H1 (cell line): ENCODE data around the gene PAX7.
A peak's percentile ranks its signal among the peaks of the same experiment; 100 is the strongest.

Source experiments
- CHD1 ChIP-seq: IDR thresholded peaks from 2 replicates; pipeline ENCODE4 v1.6.1; 2012; ENCODE audit warnings: low read depth, low read length, improper control_type of control experiment
- CHD2 ChIP-seq: IDR thresholded peaks from 2 replicates; pipeline ENCODE4 v1.6.1; 2012; ENCODE audit warnings: low read length, improper control_type of control experiment
- CREB1 ChIP-seq: IDR thresholded peaks from 2 replicates; pipeline ENCODE4 v1.6.1; 2012; ENCODE audit warnings: inconsistent platforms
- CTCF ChIP-seq, 3 experiments: IDR thresholded peaks; 1 replicate in 2 of 3; 2 replicates in 1 of 3; pipeline versions ENCODE4 v1.5.1 to v1.6.1; 2011; ENCODE audit warnings: low read length in 3 of 3, mild to moderate bottlenecking in 3 of 3, inconsistent platforms in 2 of 3, low read depth in 1 of 3, moderate library complexity in 1 of 3; ENCODE audit not compliant: insufficient read depth in 1 of 3; ENCODE audit errors: control extremely low read depth in 1 of 3
- EZH2 ChIP-seq: fragments of 200-600 bp; sonication (generic); IDR thresholded peaks from 2 replicates; pipeline ENCODE4 v1.7.1; 2012; ENCODE audit warnings: low read depth, mild to moderate bottlenecking, moderate library complexity, low read length, inconsistent platforms; ENCODE audit not compliant: severe bottlenecking
- MAFK ChIP-seq: IDR thresholded peaks from 2 replicates; pipeline ENCODE4 v1.6.1; 2012; ENCODE audit warnings: low read depth, mild to moderate bottlenecking, improper control_type of control experiment, low read length
- POLR2A ChIP-seq, 2 experiments: IDR thresholded peaks; 1 replicate in 1 of 2; 2 replicates in 1 of 2; pipeline ENCODE4 v1.6.1; 2011; ENCODE audit warnings: low read depth in 2 of 2, low read length in 2 of 2, mild to moderate bottlenecking in 2 of 2; ENCODE audit errors: control extremely low read depth in 1 of 2
- POLR2AphosphoS5 ChIP-seq: IDR thresholded peaks from 2 replicates; pipeline ENCODE4 v1.6.1; 2011; ENCODE audit warnings: low read depth, low read length
- RFX5 ChIP-seq: IDR thresholded peaks from 2 replicates; pipeline ENCODE4 v1.6.1; 2011; ENCODE audit warnings: low read depth, low read length, improper control_type of control experiment, borderline replicate concordance
- SRF ChIP-seq: IDR thresholded peaks from 2 replicates; pipeline ENCODE4 v1.6.1; 2011; ENCODE audit warnings: mild to moderate bottlenecking, low read depth, low read length, moderate library complexity
- TAF1 ChIP-seq: IDR thresholded peaks from 2 replicates; pipeline ENCODE4 v1.6.1; 2011; ENCODE audit warnings: mild to moderate bottlenecking, low read depth, low read length
- USF2 ChIP-seq: IDR thresholded peaks from 2 replicates; pipeline ENCODE4 v1.6.1; 2011; ENCODE audit warnings: low read length, improper control_type of control experiment

GRCh38 chr1:18727956-18728355, 97.3 kb downstream of the PAX7 start:
- no peak for TF ChIP-seq CREB1
- no peak for TF ChIP-seq MAFK
- TF ChIP-seq CHD2, result no peak
- no peak for TF ChIP-seq SRF
- peak in 1 of 3 experiments; percentile 36; a peak in 1 of 4 replicates for TF ChIP-seq CTCF (IDR thresholded peaks at IDR 0.05; ENCODE audit: control extremely low read depth in 1 of 3, insufficient read depth in 1 of 3, low read depth in 1 of 3, low read length in 3 of 3)
- TF ChIP-seq POLR2A (IDR thresholded peaks at IDR 0.05; ENCODE audit: control extremely low read depth in 1 of 2, low read depth in 2 of 2, low read length in 2 of 2), result no peak
- no peak for TF ChIP-seq EZH2
- TF ChIP-seq RFX5, result no peak
- TF ChIP-seq TAF1, result no peak
- TF ChIP-seq USF2, result no peak
- TF ChIP-seq POLR2AphosphoS5, result no peak
- TF ChIP-seq CHD1, result no peak
